ENCODE measurements around the gene HNRNPA3. TPM values are rescaled to one million over a fixed set of nuclear protein-coding genes. Genes with fewer than 3 reads are reported as not detected.

The HNRNPA3 gene
- 85.0 and 107 TPM in 2 replicates for total RNA-seq (ENCODE audit: low replicate concordance)

GRCh38 chr2:177212106-177212890 lies at the start of gene HNRNPA3:
Gene HNRNPA3 (plus strand): TSS chr2:177212794. CDS start chr2:177212800, 6 bp downstream.
- peaks cover 12% of the 10 kb centered on the region for H3K36me3 ChIP-seq
- Mint-ChIP-seq H3K4me3 (peak within 1 kb of the TSS; percentile 93), H3K4me1 (peaks cover 26% of the 10 kb centered on the region), H3K36me3 (peaks cover 24% of the 10 kb centered on the region), H3K27ac (peak within 1 kb of the TSS; percentile 99), H3K9me3 (no peaks in the 10 kb centered on the region), H3K27me3 (ENCODE audit: insufficient read depth, low read depth) (peaks cover 7% of the 10 kb centered on the region)
- peak; percentile 99 for DNase-seq (ENCODE audit: low spot score)
- no peaks in the 10 kb centered on the region for H3K27me3 ChIP-seq
- peaks cover 42% of the 10 kb centered on the region for H4K20me1 ChIP-seq (ENCODE audit: low read depth)
- H3K27ac ChIP-seq = peak within 1 kb of the TSS; percentile 99
- H3K9ac ChIP-seq = peak within 1 kb of the TSS; percentile 99
- H2AFZ ChIP-seq (replicated peaks) = peak within 1 kb of the TSS; percentile 77
- peaks cover 18% of the 10 kb centered on the region for H3K4me1 ChIP-seq
- H3K9me3 ChIP-seq (ENCODE audit: low read depth) = no peaks in the 10 kb centered on the region
- peak within 1 kb of the TSS; percentile 90 for H3K4me2 ChIP-seq
- H3K4me3 ChIP-seq = peak within 1 kb of the TSS; percentile 96
- peaks cover 70% of the 10 kb centered on the region for H3K79me2 ChIP-seq (ENCODE audit: low read depth)
- peaks cover 39% of the 10 kb centered on the region for H3F3A ChIP-seq (ENCODE audit: low read depth)
- TF ChIP-seq EZH2 (IDR thresholded peaks at IDR 0.05) (no peak), EZH2phosphoT487 (IDR thresholded peaks at IDR 0.05) (no peak)
- TF ChIP-seq, protein P1, sequence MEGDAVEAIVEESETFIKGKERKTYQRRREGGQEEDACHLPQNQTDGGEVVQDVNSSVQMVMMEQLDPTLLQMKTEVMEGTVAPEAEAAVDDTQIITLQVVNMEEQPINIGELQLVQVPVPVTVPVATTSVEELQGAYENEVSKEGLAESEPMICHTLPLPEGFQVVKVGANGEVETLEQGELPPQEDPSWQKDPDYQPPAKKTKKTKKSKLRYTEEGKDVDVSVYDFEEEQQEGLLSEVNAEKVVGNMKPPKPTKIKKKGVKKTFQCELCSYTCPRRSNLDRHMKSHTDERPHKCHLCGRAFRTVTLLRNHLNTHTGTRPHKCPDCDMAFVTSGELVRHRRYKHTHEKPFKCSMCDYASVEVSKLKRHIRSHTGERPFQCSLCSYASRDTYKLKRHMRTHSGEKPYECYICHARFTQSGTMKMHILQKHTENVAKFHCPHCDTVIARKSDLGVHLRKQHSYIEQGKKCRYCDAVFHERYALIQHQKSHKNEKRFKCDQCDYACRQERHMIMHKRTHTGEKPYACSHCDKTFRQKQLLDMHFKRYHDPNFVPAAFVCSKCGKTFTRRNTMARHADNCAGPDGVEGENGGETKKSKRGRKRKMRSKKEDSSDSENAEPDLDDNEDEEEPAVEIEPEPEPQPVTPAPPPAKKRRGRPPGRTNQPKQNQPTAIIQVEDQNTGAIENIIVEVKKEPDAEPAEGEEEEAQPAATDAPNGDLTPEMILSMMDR (IDR thresholded peaks at IDR 0.05) = peak; percentile 41

GRCh38 chr2:177164131-177164530 lies 48.5 kb upstream of the HNRNPA3 start:
- no peaks in the 10 kb centered on the region for H3K9me3 ChIP-seq (ENCODE audit: low read depth)
- H3K9ac ChIP-seq = no peak overlapping the region
- no peaks in the 10 kb centered on the region for H3K36me3 ChIP-seq
- Mint-ChIP-seq H3K4me1 (peaks cover 23% of the 10 kb centered on the region), H3K4me3 (no peak overlapping the region), H3K27ac (no peak overlapping the region), H3K9me3 (no peaks in the 10 kb centered on the region), H3K27me3 (ENCODE audit: insufficient read depth, low read depth) (peaks cover 2% of the 10 kb centered on the region), H3K36me3 (no peaks in the 10 kb centered on the region)
- no peak overlapping the region for H3K4me3 ChIP-seq
- peak overlapping the region; percentile 68 for H2AFZ ChIP-seq (replicated peaks)
- H3K27me3 ChIP-seq = peaks cover 11% of the 10 kb centered on the region
- H3K27ac ChIP-seq = no peak overlapping the region
- TF ChIP-seq EZH2 (IDR thresholded peaks at IDR 0.05) (no peak), EZH2phosphoT487 (IDR thresholded peaks at IDR 0.05) (no peak)
- TF ChIP-seq, protein P1 (IDR thresholded peaks at IDR 0.05) = no peak
- peak overlapping the region; percentile 64 for H3K4me2 ChIP-seq
- H3K4me1 ChIP-seq = no peaks in the 10 kb centered on the region
- H4K20me1 ChIP-seq (ENCODE audit: low read depth) = no peaks in the 10 kb centered on the region
- H3F3A ChIP-seq (ENCODE audit: low read depth) = peaks cover 4% of the 10 kb centered on the region
- DNase-seq (ENCODE audit: low spot score) = no peak
- no peaks in the 10 kb centered on the region for H3K79me2 ChIP-seq (ENCODE audit: low read depth)

GRCh38 chr2:177164584-177165052 lies 48.0 kb upstream of the HNRNPA3 start:
- peak; percentile 89 for DNase-seq (ENCODE audit: low spot score)
- Histone ChIP-seq H3K4me3 (peak overlapping the region; percentile 25), H3K27me3 (peaks cover 11% of the 10 kb centered on the region), H3K79me2 (ENCODE audit: low read depth) (no peaks in the 10 kb centered on the region), H2AFZ (replicated peaks) (peak overlapping the region; percentile 68), H3K36me3 (no peaks in the 10 kb centered on the region), H3K4me1 (peaks cover 2% of the 10 kb centered on the region), H3K9ac (no peak overlapping the region), H4K20me1 (ENCODE audit: low read depth) (no peaks in the 10 kb centered on the region), H3K9me3 (ENCODE audit: low read depth) (no peaks in the 10 kb centered on the region), H3F3A (ENCODE audit: low read depth) (peaks cover 4% of the 10 kb centered on the region), H3K4me2 (peak overlapping the region; percentile 64), H3K27ac (no peak overlapping the region)
- H3K4me1 Mint-ChIP-seq = peaks cover 27% of the 10 kb centered on the region
- H3K4me3 Mint-ChIP-seq = no peak overlapping the region
- TF ChIP-seq, protein P1 (IDR thresholded peaks at IDR 0.05) = peak; percentile 100
- TF ChIP-seq EZH2 (IDR thresholded peaks at IDR 0.05) = no peak
- no peaks in the 10 kb centered on the region for H3K9me3 Mint-ChIP-seq
- peaks cover 2% of the 10 kb centered on the region for H3K27me3 Mint-ChIP-seq (ENCODE audit: insufficient read depth, low read depth)
- H3K36me3 Mint-ChIP-seq = no peaks in the 10 kb centered on the region
- H3K27ac Mint-ChIP-seq = no peak overlapping the region
